ENCODE data around the gene ANLN.

DNA sequence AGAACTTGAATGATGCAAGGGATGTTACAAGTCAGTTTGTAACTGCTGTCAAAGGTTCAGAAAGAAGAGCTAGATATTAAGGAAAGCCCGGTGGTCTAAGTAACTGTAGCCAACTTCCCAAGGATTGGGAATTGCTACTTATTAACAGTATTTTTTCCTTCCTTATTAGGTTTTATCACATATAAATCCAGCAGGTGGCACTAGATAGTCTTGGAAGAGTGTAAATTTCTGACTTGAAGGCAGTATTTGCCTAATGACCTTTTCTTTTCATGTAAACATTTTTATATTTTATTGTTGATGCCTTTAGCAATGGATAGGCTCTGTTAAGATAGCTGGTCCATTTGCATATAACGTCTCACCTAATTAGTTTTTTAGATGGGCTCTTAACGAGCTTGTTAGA, 51.2 kb downstream of the ANLN start:
- TF ChIP-seq POLR2A (IDR thresholded peaks at IDR 0.05; ENCODE audit: extremely low read depth, insufficient read length) (no peak), MYC (IDR thresholded peaks at IDR 0.05; ENCODE audit: low read depth, low read length) (no peak)
- TF ChIP-seq, protein P1, sequence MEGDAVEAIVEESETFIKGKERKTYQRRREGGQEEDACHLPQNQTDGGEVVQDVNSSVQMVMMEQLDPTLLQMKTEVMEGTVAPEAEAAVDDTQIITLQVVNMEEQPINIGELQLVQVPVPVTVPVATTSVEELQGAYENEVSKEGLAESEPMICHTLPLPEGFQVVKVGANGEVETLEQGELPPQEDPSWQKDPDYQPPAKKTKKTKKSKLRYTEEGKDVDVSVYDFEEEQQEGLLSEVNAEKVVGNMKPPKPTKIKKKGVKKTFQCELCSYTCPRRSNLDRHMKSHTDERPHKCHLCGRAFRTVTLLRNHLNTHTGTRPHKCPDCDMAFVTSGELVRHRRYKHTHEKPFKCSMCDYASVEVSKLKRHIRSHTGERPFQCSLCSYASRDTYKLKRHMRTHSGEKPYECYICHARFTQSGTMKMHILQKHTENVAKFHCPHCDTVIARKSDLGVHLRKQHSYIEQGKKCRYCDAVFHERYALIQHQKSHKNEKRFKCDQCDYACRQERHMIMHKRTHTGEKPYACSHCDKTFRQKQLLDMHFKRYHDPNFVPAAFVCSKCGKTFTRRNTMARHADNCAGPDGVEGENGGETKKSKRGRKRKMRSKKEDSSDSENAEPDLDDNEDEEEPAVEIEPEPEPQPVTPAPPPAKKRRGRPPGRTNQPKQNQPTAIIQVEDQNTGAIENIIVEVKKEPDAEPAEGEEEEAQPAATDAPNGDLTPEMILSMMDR (IDR thresholded peaks at IDR 0.05; ENCODE audit: low read depth, low read length): peak; percentile 30
- TF ChIP-seq, protein P2, sequence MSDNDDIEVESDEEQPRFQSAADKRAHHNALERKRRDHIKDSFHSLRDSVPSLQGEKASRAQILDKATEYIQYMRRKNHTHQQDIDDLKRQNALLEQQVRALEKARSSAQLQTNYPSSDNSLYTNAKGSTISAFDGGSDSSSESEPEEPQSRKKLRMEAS (IDR thresholded peaks at IDR 0.05; ENCODE audit: low read depth, low read length): no peak

All from NB4 (cell line).